Left lung (tissue), 14 donors: Measurements from ENCODE around the gene SHMT2. TPM values are rescaled to one million over a fixed set of nuclear protein-coding genes. Genes with fewer than 3 reads are reported as not detected.

Source experiments
- ATAC-seq: fragments of 200-7000 bp; cut with Tn5 transposase; one replicate; pipeline ENCODE4 v1.9.1; 2020; ENCODE audit warnings: moderate library complexity
- DNase-seq, 4 donors: peaks; one replicate each; pipeline ENCODE4 v3.0.0-alpha.2; 2013 to 2020
- H3K27ac ChIP-seq, 2 donors: fragments of 200-600 bp; sonication (generic) in 1 of 2; one replicate each; pipeline versions ENCODE4 v1.5.0 to v1.8.0; 2020 to 2021
- H3K27me3 ChIP-seq, 2 donors: fragments of 200-600 bp; sonication (generic) in 1 of 2; one replicate each; pipeline versions ENCODE4 v1.5.0 to v1.8.0; 2020 to 2021
- H3K36me3 ChIP-seq, 2 donors: fragments of 200-600 bp; sonication (generic) in 1 of 2; one replicate each; pipeline versions ENCODE4 v1.5.0 to v1.8.0; 2020 to 2021
- H3K4me1 ChIP-seq, 2 donors: fragments of 200-600 bp; one replicate each; pipeline ENCODE4 v1.8.0; 2021
- H3K4me3 ChIP-seq, 2 donors: fragments of 200-600 bp; sonication (generic) in 1 of 2; one replicate each; pipeline versions ENCODE4 v1.5.0 to v1.8.0; 2020 to 2021; ENCODE audit warnings: mild to moderate bottlenecking in 1 of 2
- H3K9me3 ChIP-seq, 2 donors: fragments of 200-600 bp; sonication (generic) in 1 of 2; one replicate each; pipeline versions ENCODE4 v1.5.0 to v1.8.0; 2020 to 2021
- CTCF ChIP-seq, 2 donors: fragments of 200-600 bp; sonication (generic) in 1 of 2; IDR thresholded peaks; one replicate each; pipeline versions ENCODE4 v1.5.0 to v1.8.0; 2021; ENCODE audit warnings: antibody characterized with exemption in 2 of 2
- intact Hi-C, 2 donors: fragments of 100-400 bp; cut with DNase I; formaldehyde crosslinking; loops; one replicate each; pipeline versions ENCODE4 v1.11.2 to v1.14.2; 2022
- long read RNA-seq, 12 donors: library from polyadenylated mRNA in 2 of 12; unstranded in 2 of 12; transcript quantifications; one replicate each; pipeline ENCODE4 v2.0.0 and lab custom pipeline, GENCODE V29; 2019 to 2026
- polyA plus RNA-seq, 6 donors: library from polyadenylated mRNA; unstranded; fragments of 120-200 nt; gene quantifications; one replicate each; pipeline ENCODE4 v1.2.1, GENCODE V29; 2013; ENCODE audit not compliant: insufficient read length in 6 of 6
- total RNA-seq, 2 donors: library from RNA; stranded (reverse); fragmentation: NEBNext Ultra II Directional; extraction: Animal tissue kit (Norgen Biotek cat#: 25700); gene quantifications; one replicate each; pipeline ENCODE4 v1.2.1, GENCODE V29; 2021
- donor health status: DM: no; HTN: yes; CAD: no.
- donor health status: DM: no; HTN: no; CAD: no.

Gene SHMT2
- total RNA-seq (100 to 1,000 TPM in 1 of 2 donors, 10 to 100 TPM in 1; 64.7 to 116 TPM), polyA plus RNA-seq (10 to 100 TPM; 65.8 to 82.4 (median 75.6) TPM)
- long read RNA-seq, donor 1, transcript SHMT2-201 (12 exons, 2,537 nt): major isoform, 15 of 26 reads
- long read RNA-seq, donor 1, partial matches to known transcripts: 9 of 26 reads
- long read RNA-seq, donor 1, other reads (novel, unspliced or antisense): 0 of 26 reads
- long read RNA-seq, donor 2, transcript SHMT2-201 (12 exons, 2,537 nt): major isoform, 21 of 129 reads
- long read RNA-seq, donor 2, partial matches to known transcripts: 59 of 129 reads
- long read RNA-seq, donor 2, other reads (novel, unspliced or antisense): 45 of 129 reads
- long read RNA-seq, donor 3, transcript SHMT2-201 (12 exons, 2,537 nt): major isoform, 26 of 27 reads
- long read RNA-seq, donor 3, partial matches to known transcripts: 0 of 27 reads
- long read RNA-seq, donor 3, other reads (novel, unspliced or antisense): 0 of 27 reads
- long read RNA-seq, donor 4, transcript SHMT2-201 (12 exons, 2,537 nt): major isoform, 36 of 54 reads
- long read RNA-seq, donor 4, partial matches to known transcripts: 9 of 54 reads
- long read RNA-seq, donor 4, other reads (novel, unspliced or antisense): 4 of 54 reads
- long read RNA-seq, donor 5, transcript SHMT2-201 (12 exons, 2,537 nt): major isoform, 8 of 15 reads
- long read RNA-seq, donor 5, partial matches to known transcripts: 6 of 15 reads
- long read RNA-seq, donor 5, other reads (novel, unspliced or antisense): 0 of 15 reads
- long read RNA-seq, donor 6, transcript SHMT2-201 (12 exons, 2,537 nt): major isoform, 12 of 35 reads
- long read RNA-seq, donor 6, partial matches to known transcripts: 0 of 35 reads
- long read RNA-seq, donor 6, other reads (novel, unspliced or antisense): 21 of 35 reads
- long read RNA-seq, donor 7, transcript SHMT2-201 (12 exons, 2,537 nt): major isoform, 12 of 13 reads
- long read RNA-seq, donor 7, partial matches to known transcripts: 0 of 13 reads
- long read RNA-seq, donor 7, other reads (novel, unspliced or antisense): 0 of 13 reads
- long read RNA-seq, donor 8, transcript SHMT2-201 (12 exons, 2,537 nt): major isoform, 9 of 11 reads
- long read RNA-seq, donor 8, partial matches to known transcripts: 0 of 11 reads
- long read RNA-seq, donor 8, other reads (novel, unspliced or antisense): 0 of 11 reads
- long read RNA-seq, donor 9: 0 reads
- long read RNA-seq, donor 10, transcript SHMT2-202 (12 exons, 2,006 nt): minor isoform, 10 of 128 reads
- long read RNA-seq, donor 10, transcript SHMT2-201 (12 exons, 2,537 nt): major isoform, 88 of 128 reads
- long read RNA-seq, donor 10, partial matches to known transcripts: 16 of 128 reads
- long read RNA-seq, donor 10, other reads (novel, unspliced or antisense): 13 of 128 reads
- long read RNA-seq, donor 11, transcript SHMT2-201 (12 exons, 2,537 nt): major isoform, 7 of 7 reads
- long read RNA-seq, donor 11, partial matches to known transcripts: 0 of 7 reads
- long read RNA-seq, donor 11, other reads (novel, unspliced or antisense): 0 of 7 reads
- long read RNA-seq, donor 12, transcript SHMT2-201 (12 exons, 2,537 nt): major isoform, 15 of 15 reads
- long read RNA-seq, donor 12, partial matches to known transcripts: 0 of 15 reads
- long read RNA-seq, donor 12, other reads (novel, unspliced or antisense): 0 of 15 reads

DNA sequence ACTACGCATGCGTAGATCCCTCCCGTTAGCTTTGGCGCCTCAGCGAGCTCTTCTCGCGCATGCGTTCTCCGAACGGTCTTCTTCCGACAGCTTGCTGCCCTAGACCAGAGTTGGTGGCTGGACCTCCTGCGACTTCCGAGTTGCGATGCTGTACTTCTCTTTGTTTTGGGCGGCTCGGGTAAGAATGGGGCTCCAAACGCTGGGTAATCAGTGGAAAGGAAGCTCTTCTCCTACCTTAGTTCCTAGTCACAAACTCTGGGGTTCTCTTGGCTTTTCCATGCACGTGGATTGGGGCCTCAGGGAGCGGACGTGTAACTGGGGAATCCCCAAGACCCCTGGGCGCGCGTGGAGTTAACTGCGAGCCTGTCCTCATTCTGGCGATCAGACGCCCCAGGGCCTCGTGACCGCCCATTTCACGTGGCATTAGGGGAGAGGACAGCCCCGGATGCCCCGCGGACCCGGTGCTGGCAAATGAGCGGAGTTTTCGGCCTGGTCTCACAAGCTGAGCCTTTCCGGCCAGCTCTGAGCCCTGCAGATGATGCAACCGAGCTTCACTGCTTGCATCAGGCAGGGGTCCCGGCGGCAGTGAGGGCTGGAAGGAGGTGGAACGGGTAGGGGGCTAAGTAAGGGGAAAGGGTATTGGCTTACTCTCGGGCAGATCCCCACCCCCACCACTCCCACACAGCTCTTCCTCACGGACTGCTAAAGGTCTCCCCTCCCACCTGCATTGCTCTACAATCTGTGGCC is at the start of gene SHMT2:
SHMT2 (plus strand) TSS at position 78 of the 747 bp plus-strand sequence; CDS start at position 146, 68 bp downstream.
- Histone ChIP-seq H3K36me3 (peaks cover 0 to 38% of the 10 kb centered on the region in 2 donors), H3K4me1 (peaks cover 0 to 56% of the 10 kb centered on the region in 2 donors), H3K9me3 (no peaks in the 10 kb centered on the region), H3K27ac (peak within 1 kb of the TSS; percentile 72 to 82), H3K27me3 (peaks cover 24 to 30% of the 10 kb centered on the region in 2 donors), H3K4me3 (peak within 1 kb of the TSS; percentile 56 to 72)
- peak; percentile 93 to 98 (median 96) for DNase-seq
- TF ChIP-seq CTCF (IDR thresholded peaks at IDR 0.05): no peak
- peak; percentile 79 for ATAC-seq
- intact Hi-C loops: no loop called here

- peaks cover 0 to 87% of the 10 kb centered on the region in 2 donors for H3K36me3 ChIP-seq
- H3K27ac ChIP-seq: no peak overlapping the region
- H3K4me1 ChIP-seq: no peaks in the 10 kb centered on the region
- H3K9me3 ChIP-seq: no peaks in the 10 kb centered on the region
- ATAC-seq: no peak
- no peaks in the 10 kb centered on the region for H3K27me3 ChIP-seq
- DNase-seq: no peak
- intact Hi-C loops: loop anchor here (5.0 to 10.0 kb wide), 2 partner anchors 56 to 58 kb away; partner anchors contain the start of gene LRP1 (in 1 of the 2)
- no peak overlapping the region for H3K4me3 ChIP-seq
- TF ChIP-seq CTCF (IDR thresholded peaks at IDR 0.05): no peak
These were observed 49.1 kb upstream of the SHMT2 start for GRCh38 chr12:57180321-57180989.

GRCh38 chr12:57181072-57181471 is 48.4 kb upstream of the SHMT2 start:
- peaks cover 0 to 87% of the 10 kb centered on the region in 2 donors for H3K36me3 ChIP-seq
- intact Hi-C loops: loop anchor here (5.0 to 10.0 kb wide), 2 partner anchors 56 to 59 kb away; partner anchors contain the start of gene LRP1 (in 1 of the 2)

More at GRCh38 chr12:57181072-57181471, 48.4 kb upstream of the SHMT2 start:
- H3K4me1 ChIP-seq: no peaks in the 10 kb centered on the region
- TF ChIP-seq CTCF (IDR thresholded peaks at IDR 0.05): no peak
- no peak overlapping the region for H3K4me3 ChIP-seq
- H3K9me3 ChIP-seq: no peaks in the 10 kb centered on the region
- no peak overlapping the region for H3K27ac ChIP-seq
- no peak for ATAC-seq
- no peaks in the 10 kb centered on the region for H3K27me3 ChIP-seq
- DNase-seq: no peak
